HFF-Myc (cell line): Measurements from ENCODE around the gene CELF4.

Experiments
- DNase-seq: peaks from one replicate; pipeline ENCODE4 v3.0.0-alpha.2; 2011; ENCODE audit warnings: low read depth; ENCODE audit errors: extremely low read depth
- H3K4me3 ChIP-seq: replicated peaks from 2 replicates; pipeline ENCODE4 v1.5.1; 2011; ENCODE audit warnings: low read depth, mild to moderate bottlenecking, control low read depth, low read length
- CTCF ChIP-seq: IDR thresholded peaks from 2 replicates; pipeline ENCODE4 v1.5.1; 2012; ENCODE audit warnings: mild to moderate bottlenecking, low read depth, low read length, control low read depth; ENCODE audit errors: missing control alignments

Gene CELF4

GRCh38 chr18:37440206-37440605, 125.4 kb downstream of the CELF4 start:
- DNase-seq: no peak
- no peak overlapping the region for H3K4me3 ChIP-seq
- no peak for TF ChIP-seq CTCF

GRCh38 chr18:37438417-37439180, 127.0 kb downstream of the CELF4 start:
- DNase-seq: no peak
- no peak overlapping the region for H3K4me3 ChIP-seq
- no peak for TF ChIP-seq CTCF

- DNase-seq: no peak
- TF ChIP-seq CTCF: no peak
Observed at GRCh38 chr18:37435996-37436395, 129.6 kb downstream of the CELF4 start.

GRCh38 chr18:37435150-37435867, 130.3 kb downstream of the CELF4 start:
- DNase-seq: no peak
- H3K4me3 ChIP-seq: no peak overlapping the region
- no peak for TF ChIP-seq CTCF

More at GRCh38 chr18:37435996-37436395, 129.6 kb downstream of the CELF4 start:
- no peak overlapping the region for H3K4me3 ChIP-seq

- no peak for DNase-seq
- no peak overlapping the region for H3K4me3 ChIP-seq
- no peak for TF ChIP-seq CTCF
Observed at GRCh38 chr18:37434161-37434860, 131.3 kb downstream of the CELF4 start.

- DNase-seq: no peak
- H3K4me3 ChIP-seq: no peak overlapping the region
- TF ChIP-seq CTCF: no peak
Observed at GRCh38 chr18:37432436-37433195, 133.0 kb downstream of the CELF4 start.
